GM12864 (cell line): Measurements from ENCODE around the gene RAB43.
"Not testable (repeated sequence)": the region's sequence is repeated elsewhere in the genome, so short reads cannot be mapped to it uniquely, and the experiment has no call there.

ENCODE experiments used
- DNase-seq: peaks from one replicate; pipeline ENCODE4 v3.0.0-alpha.2; 2011; ENCODE audit warnings: low read depth
- H3K4me3 ChIP-seq: 2 replicates; pipeline ENCODE4 v1.5.1; 2011; ENCODE audit warnings: mild to moderate bottlenecking, low read depth, low read length, control low read depth
- CTCF ChIP-seq: IDR thresholded peaks from 2 replicates; pipeline ENCODE4 v1.5.1; 2011; ENCODE audit warnings: low read depth, mild to moderate bottlenecking, moderate library complexity, low read length, control low read depth, inconsistent platforms; ENCODE audit errors: missing control alignments

RAB43 gene

DNA sequence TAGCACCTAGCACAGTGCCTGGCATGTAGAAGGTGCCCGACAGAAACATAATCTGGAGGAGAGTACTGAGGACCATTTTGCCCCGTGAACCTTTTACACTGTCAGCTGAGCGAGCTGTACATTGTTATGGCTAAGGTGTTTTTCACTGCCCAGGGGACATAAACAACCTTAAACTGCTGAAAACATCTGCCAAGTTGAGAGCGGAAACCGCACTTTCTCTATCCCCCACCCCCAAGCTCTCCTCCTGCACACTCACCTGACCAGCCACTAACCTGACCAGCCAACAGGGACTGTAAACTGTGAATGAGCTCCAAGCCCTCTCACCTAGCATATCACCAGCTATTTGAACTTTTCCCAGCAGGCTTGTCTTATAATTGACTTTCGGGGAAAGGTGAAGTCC, 17.6 kb downstream of the RAB43 start:
- H3K4me3 ChIP-seq: no peak overlapping the region
- no peak for DNase-seq
- TF ChIP-seq CTCF: no peak

GRCh38 chr3:129103296-129103695, 18.3 kb downstream of the RAB43 start:
- no peak for DNase-seq
- H3K4me3 ChIP-seq: no peak overlapping the region
- no peak for TF ChIP-seq CTCF

DNA sequence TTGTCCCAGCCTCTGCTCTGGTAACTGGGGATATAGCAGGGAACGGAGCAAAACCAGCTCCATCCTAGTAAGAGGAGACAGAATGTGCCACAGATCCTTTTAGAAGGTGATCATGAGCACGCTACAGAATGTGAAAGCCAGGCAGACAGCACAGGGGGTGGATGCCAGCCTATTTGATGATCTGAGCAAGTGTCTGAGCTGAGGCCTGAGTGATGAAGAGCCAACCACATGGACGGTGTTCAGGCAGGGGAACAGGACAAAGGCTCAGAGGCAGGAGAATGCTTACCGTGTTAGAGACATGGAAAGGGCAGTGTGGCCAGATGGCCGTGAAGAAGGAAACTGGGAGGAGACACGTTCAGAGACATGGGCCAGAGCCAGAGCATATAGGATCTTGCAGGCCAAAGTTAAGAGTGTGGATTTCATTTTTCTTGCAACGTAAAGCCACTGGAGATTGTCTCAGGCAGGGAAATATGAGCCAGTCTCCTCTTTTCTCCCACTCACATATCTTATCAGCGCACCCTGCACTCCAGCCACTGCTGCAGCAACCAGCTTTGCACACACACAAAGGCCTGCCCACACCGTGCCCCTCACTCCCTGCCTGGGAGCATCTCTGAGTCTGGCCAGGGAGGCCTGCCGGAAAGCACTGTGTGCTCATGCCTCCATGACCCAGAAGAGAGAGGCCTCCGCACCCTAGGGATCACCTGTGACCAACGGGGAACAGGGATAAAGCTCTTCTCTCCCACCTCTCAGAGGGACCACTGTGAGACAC, 20.1 kb downstream of the RAB43 start:
- DNase-seq: no peak

GRCh38 chr3:129100274-129100673, 21.3 kb downstream of the RAB43 start:
- no peak for DNase-seq
- H3K4me3 ChIP-seq: no peak overlapping the region
- TF ChIP-seq CTCF: no peak

More for the DNA sequence above, 20.1 kb downstream of the RAB43 start:
- H3K4me3 ChIP-seq: no peak overlapping the region
- no peak for TF ChIP-seq CTCF

DNA sequence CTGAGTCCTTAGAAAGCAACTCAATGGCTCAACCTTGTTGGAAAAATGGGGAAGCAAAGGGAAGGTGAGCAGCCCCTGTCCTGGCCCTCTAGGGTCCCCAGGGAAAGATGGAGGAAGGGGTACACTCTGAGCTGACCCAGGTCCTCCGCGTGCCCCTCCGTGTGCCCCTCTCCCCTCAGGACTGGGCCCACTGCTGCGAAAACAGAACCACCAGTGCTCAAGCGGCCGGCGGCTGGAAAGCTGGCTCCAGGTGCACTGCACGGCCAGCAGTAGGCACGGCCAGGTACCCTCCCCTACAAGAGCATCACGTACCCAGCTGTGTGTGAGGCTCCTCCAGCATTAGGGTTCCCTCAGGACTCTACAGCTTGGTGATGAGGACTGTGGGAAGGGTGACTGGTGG, 26.3 kb downstream of the RAB43 start:
- H3K4me3 ChIP-seq: no peak overlapping the region
- no peak for DNase-seq
- TF ChIP-seq CTCF: no peak

GRCh38 chr3:129088312-129088711, 33.3 kb downstream of the RAB43 start:
- not testable (repeated sequence) for DNase-seq, H3K4me3 ChIP-seq

DNA sequence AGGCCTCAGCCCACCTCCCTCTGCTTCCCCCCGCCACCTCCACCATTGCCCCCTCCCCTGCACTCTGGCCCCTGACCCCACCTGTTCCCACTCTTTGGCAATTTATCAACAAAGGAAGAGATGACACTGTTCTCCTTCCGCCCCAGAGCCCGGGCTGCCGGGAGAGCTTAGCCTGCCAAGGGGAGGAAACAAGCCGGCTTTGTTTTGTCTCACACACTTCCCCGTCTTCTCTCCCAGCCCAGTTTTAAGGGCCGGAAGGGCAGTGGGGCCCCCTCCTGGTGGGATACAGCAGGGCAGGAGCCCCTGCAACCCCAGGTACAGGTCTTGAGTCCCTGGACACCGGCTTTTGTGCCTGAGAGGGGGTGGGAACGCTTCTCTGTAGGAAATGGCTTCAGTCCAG, 33.7 kb downstream of the RAB43 start:
- not testable (repeated sequence) for H3K4me3 ChIP-seq, DNase-seq

GRCh38 chr3:129087138-129087702, 34.4 kb downstream of the RAB43 start:
- no peak overlapping the region for H3K4me3 ChIP-seq
- no peak for TF ChIP-seq CTCF
- no peak for DNase-seq
